Hepatocyte (in vitro differentiated cells): ENCODE data around the gene MN1. TPM values are rescaled to one million over a fixed set of nuclear protein-coding genes. Genes with fewer than 3 reads are reported as not detected.

Experiments
- DNase-seq: peaks from one replicate; pipeline ENCODE4 v3.0.0-alpha.2; 2016; ENCODE audit warnings: low spot score
- H2AFZ ChIP-seq: fragments of 200-600 bp; sonication (generic); 2 replicates; pipeline ENCODE4 v1.6.0; 2016; ENCODE audit warnings: antibody characterized with exemption, mild to moderate bottlenecking
- H3K27ac ChIP-seq: fragments of 200-600 bp; sonication (generic); 2 replicates; pipeline ENCODE4 v1.5.1; 2016; ENCODE audit warnings: mild to moderate bottlenecking
- H3K27me3 ChIP-seq: fragments of 200-600 bp; sonication (generic); 2 replicates; pipeline ENCODE4 v1.6.1; 2016
- H3K36me3 ChIP-seq: fragments of 200-600 bp; sonication (generic); replicated peaks from 2 replicates; pipeline ENCODE4 v1.5.1; 2016; ENCODE audit warnings: low read depth; ENCODE audit not compliant: insufficient read depth
- H3K4me1 ChIP-seq: fragments of 200-600 bp; sonication (generic); 2 replicates; pipeline ENCODE4 v1.5.1; 2016; ENCODE audit warnings: mild to moderate bottlenecking, moderate library complexity; ENCODE audit not compliant: insufficient read depth
- H3K4me2 ChIP-seq: fragments of 200-600 bp; sonication (generic); 2 replicates; pipeline ENCODE4 v1.6.0; 2016
- H3K4me3 ChIP-seq: fragments of 200-600 bp; sonication (generic); 2 replicates; pipeline ENCODE4 v1.5.1; 2016; ENCODE audit warnings: mild to moderate bottlenecking
- H3K79me2 ChIP-seq: fragments of 200-600 bp; sonication (generic); 2 replicates; pipeline ENCODE4 v1.6.0; 2017; ENCODE audit warnings: mild to moderate bottlenecking
- H3K9me2 ChIP-seq: fragments of 200-600 bp; sonication (generic); replicated peaks from 2 replicates; pipeline ENCODE4 v1.6.0; 2017; ENCODE audit warnings: mild to moderate bottlenecking; ENCODE audit not compliant: insufficient read depth
- H3K9me3 ChIP-seq: fragments of 200-600 bp; sonication (generic); 2 replicates; pipeline ENCODE4 v1.5.1; 2016; ENCODE audit warnings: low read depth, mild to moderate bottlenecking
- H4K20me1 ChIP-seq: fragments of 200-600 bp; sonication (generic); 2 replicates; pipeline ENCODE4 v1.6.0; 2016; ENCODE audit warnings: mild to moderate bottlenecking; ENCODE audit not compliant: insufficient read depth, poor library complexity, severe bottlenecking
- CTCF ChIP-seq: fragments of 200-600 bp; sonication (generic); IDR thresholded peaks from 2 replicates; pipeline ENCODE4 v1.5.1; 2016; ENCODE audit warnings: antibody characterized with exemption, mild to moderate bottlenecking; ENCODE audit not compliant: poor library complexity
- EZH2 ChIP-seq: fragments of 200-600 bp; sonication (generic); IDR thresholded peaks from 2 replicates; pipeline ENCODE4 v1.6.1; 2016; ENCODE audit warnings: antibody characterized with exemption, mild to moderate bottlenecking, borderline replicate concordance
- EZH2phosphoT487 ChIP-seq: fragments of 200-600 bp; sonication (generic); IDR thresholded peaks from one replicate; pipeline ENCODE4 v1.6.1; 2018; ENCODE audit warnings: antibody characterized with exemption, mild to moderate bottlenecking, low read depth, moderate library complexity; ENCODE audit not compliant: unreplicated experiment, severe bottlenecking
- WGBS: methylation state at CpG from one replicate; pipeline ENCODE4 v1.1.6; 2016; ENCODE audit warnings: low lambda C conversion rate; ENCODE audit errors: missing lambda C conversion rate; 5-methylcytosine and 5-hydroxymethylcytosine counted together
- polyA plus RNA-seq: library from polyadenylated mRNA; unstranded; fragments of >200 nt; fragmentation: Nextera tagmentation; extraction: Ambion mirVana; gene quantifications from 2 replicates; pipeline ENCODE4 v1.2.1, GENCODE V29; 2016
- total RNA-seq: library from RNA; depleted of rRNA; stranded (reverse); fragments of >200 nt; gene quantifications from 2 replicates; pipeline ENCODE4 v1.2.3, GENCODE V29; 2014

Gene MN1
- total and polyA plus RNA-seq, 2 experiments from 2014 or later = 2.3 to 4.4 TPM

GRCh38 chr22:27727673-27728451, 73.7 kb downstream of the MN1 start:
- DNase-seq = no peak
- H3K27me3 ChIP-seq = no peaks in the 10 kb centered on the region
- H2AFZ ChIP-seq = no peak overlapping the region
- 86% methylated on average over 4 of the region's 4 CpGs for WGBS
- TF ChIP-seq EZH2phosphoT487 = no peak
- no peak for TF ChIP-seq CTCF
- no peak for TF ChIP-seq EZH2
- H3K9me3 ChIP-seq = no peaks in the 10 kb centered on the region
- H3K4me2 ChIP-seq = no peak overlapping the region
- no peaks in the 10 kb centered on the region for H4K20me1 ChIP-seq
- peaks cover 11% of the 10 kb centered on the region for H3K4me1 ChIP-seq
- no peak overlapping the region for H3K4me3 ChIP-seq
- H3K9me2 ChIP-seq = no peaks in the 10 kb centered on the region
- H3K36me3 ChIP-seq = no peaks in the 10 kb centered on the region
- H3K79me2 ChIP-seq = no peaks in the 10 kb centered on the region
- peak overlapping the region; percentile 54 for H3K27ac ChIP-seq

GRCh38 chr22:27726686-27727449, 74.7 kb downstream of the MN1 start:
- H3K4me2 ChIP-seq = no peak overlapping the region

GRCh38 chr22:27726331-27726685, 75.2 kb downstream of the MN1 start:
- 75% methylated on average over 5 of the region's 5 CpGs for WGBS
- no peak for TF ChIP-seq EZH2phosphoT487
- no peak for TF ChIP-seq EZH2
- TF ChIP-seq CTCF = no peak

More at GRCh38 chr22:27726686-27727449, 74.7 kb downstream of the MN1 start:
- H3K79me2 ChIP-seq = no peaks in the 10 kb centered on the region
- H3K4me1 ChIP-seq = peaks cover 11% of the 10 kb centered on the region
- DNase-seq = peak; percentile 83
- peak overlapping the region; percentile 13 for H2AFZ ChIP-seq
- H3K27me3 ChIP-seq = no peaks in the 10 kb centered on the region
- no peaks in the 10 kb centered on the region for H3K9me3 ChIP-seq
- H3K4me3 ChIP-seq = no peak overlapping the region
- no peaks in the 10 kb centered on the region for H3K9me2 ChIP-seq
- TF ChIP-seq CTCF (no peak), EZH2phosphoT487 (no peak), EZH2 (no peak)
- H4K20me1 ChIP-seq = no peaks in the 10 kb centered on the region
- H3K36me3 ChIP-seq = no peaks in the 10 kb centered on the region
- peak overlapping the region; percentile 87 for H3K27ac ChIP-seq
- 50% methylated on average over 13 of the region's 13 CpGs for WGBS

More at GRCh38 chr22:27726331-27726685, 75.2 kb downstream of the MN1 start:
- no peaks in the 10 kb centered on the region for H3K9me3 ChIP-seq
- no peaks in the 10 kb centered on the region for H3K9me2 ChIP-seq
- H3K27me3 ChIP-seq = no peaks in the 10 kb centered on the region
- H4K20me1 ChIP-seq = no peaks in the 10 kb centered on the region
- H3K36me3 ChIP-seq = no peaks in the 10 kb centered on the region
- DNase-seq = no peak
- peak overlapping the region; percentile 87 for H3K27ac ChIP-seq
- H3K79me2 ChIP-seq = no peaks in the 10 kb centered on the region
- peaks cover 11% of the 10 kb centered on the region for H3K4me1 ChIP-seq
- H3K4me2 ChIP-seq = no peak overlapping the region
- no peak overlapping the region for H3K4me3 ChIP-seq
- peak overlapping the region; percentile 13 for H2AFZ ChIP-seq
